Stimulated activated CD8-positive, alpha-beta memory T cell treated with anti-CD3 and anti-CD28 coated beads, Interleukin-7, amount 100 ng/mL, for 4 hours (primary cell): ENCODE measurements around the gene GPRC5B.

Experiments used
- DNase-seq, 2 donors: peaks; one replicate each; pipeline ENCODE4 v3.0.0-alpha.2; 2020; ENCODE audit warnings: low read depth in 2 of 2

Gene GPRC5B

GRCh38 chr16:19810817-19811731 lies 73.6 kb downstream of the GPRC5B start:
- DNase-seq, result no peak

GRCh38 chr16:19809693-19810092 lies 75.0 kb downstream of the GPRC5B start:
- DNase-seq, result no peak

- DNase-seq, result no peak
Measured at GRCh38 chr16:19809121-19809635, 75.5 kb downstream of the GPRC5B start.

GRCh38 chr16:19808061-19808641 lies 76.5 kb downstream of the GPRC5B start:
- no peak for DNase-seq
